Lower lobe of right lung (tissue), 2 donors: ENCODE data around the gene CLDN7. TPM values are rescaled to one million over a fixed set of nuclear protein-coding genes. Genes with fewer than 3 reads are reported as not detected.

Experiments
- ATAC-seq, 2 donors: fragments of 200-7000 bp; cut with Tn5 transposase; one replicate each; pipeline ENCODE4 v1.9.1; 2020 to 2022; ENCODE audit warnings: mild to moderate bottlenecking in 2 of 2, moderate library complexity in 2 of 2
- DNase-seq: peaks from one replicate; pipeline ENCODE4 v3.0.0-alpha.2; 2020
- H3K27ac ChIP-seq: fragments of 200-600 bp; one replicate; pipeline ENCODE4 v1.8.0; 2022
- H3K27me3 ChIP-seq: fragments of 200-600 bp; one replicate; pipeline ENCODE4 v1.8.0; 2022; ENCODE audit warnings: low read depth
- H3K36me3 ChIP-seq: fragments of 200-600 bp; one replicate; pipeline ENCODE4 v1.8.0; 2022; ENCODE audit warnings: mild to moderate bottlenecking
- H3K4me1 ChIP-seq: fragments of 200-600 bp; one replicate; pipeline ENCODE4 v1.8.0; 2022
- H3K4me3 ChIP-seq: fragments of 200-600 bp; one replicate; pipeline ENCODE4 v1.8.0; 2022; ENCODE audit warnings: mild to moderate bottlenecking
- H3K9me3 ChIP-seq: fragments of 200-600 bp; one replicate; pipeline ENCODE4 v1.8.0; 2022
- CTCF ChIP-seq: fragments of 200-600 bp; IDR thresholded peaks from one replicate; pipeline ENCODE4 v1.8.0; 2022; ENCODE audit warnings: antibody characterized with exemption, mild to moderate bottlenecking
- intact Hi-C: fragments of 100-400 bp; cut with DNase I; formaldehyde crosslinking; loops from one replicate; pipeline ENCODE4 v1.11.0; 2022
- total RNA-seq: library from RNA; stranded (reverse); fragmentation: NEBNext Ultra II Directional; extraction: Animal tissue kit (Norgen Biotek cat#: 25700); gene quantifications from one replicate; pipeline ENCODE4 v1.2.1, GENCODE V29; 2021
- donor health status: DM: no; HTN: yes; CAD: no; lungs with severe emphysema.

CLDN7 gene
- total RNA-seq, 1 donor from 2014 or later = 98.7 TPM

DNA sequence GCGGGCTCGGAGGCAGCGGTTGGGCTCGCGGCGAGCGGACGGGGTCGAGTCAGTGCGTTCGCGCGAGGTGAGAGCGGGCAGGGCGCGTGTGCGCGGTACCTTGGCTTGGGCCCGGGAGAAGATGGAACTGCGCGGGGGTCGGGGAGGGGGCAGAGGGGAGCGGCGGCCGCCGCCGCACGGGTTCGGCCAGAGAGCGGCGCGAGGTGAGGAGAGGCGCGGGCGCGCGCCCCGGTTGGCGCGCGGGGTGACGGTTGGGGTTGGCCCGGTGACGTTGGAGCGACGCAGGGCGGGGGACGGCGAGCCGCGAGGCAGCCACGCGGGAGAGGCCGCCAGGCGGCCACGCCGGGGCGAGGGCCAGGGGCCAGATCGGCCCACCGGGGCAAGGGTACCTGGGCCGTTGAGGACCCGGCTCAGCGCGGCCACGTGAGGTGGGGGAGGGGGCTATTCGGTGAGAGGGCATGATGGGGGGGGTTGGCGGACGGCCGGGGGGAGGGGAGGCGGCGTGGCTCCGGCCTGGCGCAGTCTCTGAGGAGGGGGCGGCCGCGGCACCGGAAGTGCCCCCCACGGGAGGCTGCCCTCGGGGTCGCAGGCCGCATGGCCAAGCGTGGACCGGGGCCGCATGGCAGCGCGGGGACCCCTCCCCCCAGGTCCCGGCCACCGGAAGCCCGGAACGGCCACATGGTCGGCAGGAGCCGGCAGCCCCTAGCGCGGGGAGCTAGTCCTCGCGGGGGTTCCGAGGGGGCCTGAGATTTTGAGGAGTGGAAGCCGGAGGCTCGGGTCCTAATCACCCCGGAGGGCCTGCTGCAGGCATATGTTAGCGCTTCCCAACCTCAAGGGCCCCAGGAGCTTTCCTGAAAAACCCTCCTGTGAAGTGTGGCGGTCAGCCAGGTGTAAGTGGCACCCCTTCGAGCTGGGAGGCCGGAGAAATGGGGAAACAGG is 45.7 kb upstream of the CLDN7 start:
- Histone ChIP-seq H3K4me3 (peak overlapping the region; percentile 88), H3K9me3 (no peaks in the 10 kb centered on the region), H3K4me1 (peaks cover 19% of the 10 kb centered on the region), H3K27ac (peak overlapping the region; percentile 96), H3K36me3 (peaks cover 39% of the 10 kb centered on the region), H3K27me3 (no peaks in the 10 kb centered on the region)
- peak; percentile 78 for DNase-seq
- intact Hi-C loops = no loop called here
- peak; percentile 52 to 57 for ATAC-seq
- TF ChIP-seq CTCF = no peak

DNA sequence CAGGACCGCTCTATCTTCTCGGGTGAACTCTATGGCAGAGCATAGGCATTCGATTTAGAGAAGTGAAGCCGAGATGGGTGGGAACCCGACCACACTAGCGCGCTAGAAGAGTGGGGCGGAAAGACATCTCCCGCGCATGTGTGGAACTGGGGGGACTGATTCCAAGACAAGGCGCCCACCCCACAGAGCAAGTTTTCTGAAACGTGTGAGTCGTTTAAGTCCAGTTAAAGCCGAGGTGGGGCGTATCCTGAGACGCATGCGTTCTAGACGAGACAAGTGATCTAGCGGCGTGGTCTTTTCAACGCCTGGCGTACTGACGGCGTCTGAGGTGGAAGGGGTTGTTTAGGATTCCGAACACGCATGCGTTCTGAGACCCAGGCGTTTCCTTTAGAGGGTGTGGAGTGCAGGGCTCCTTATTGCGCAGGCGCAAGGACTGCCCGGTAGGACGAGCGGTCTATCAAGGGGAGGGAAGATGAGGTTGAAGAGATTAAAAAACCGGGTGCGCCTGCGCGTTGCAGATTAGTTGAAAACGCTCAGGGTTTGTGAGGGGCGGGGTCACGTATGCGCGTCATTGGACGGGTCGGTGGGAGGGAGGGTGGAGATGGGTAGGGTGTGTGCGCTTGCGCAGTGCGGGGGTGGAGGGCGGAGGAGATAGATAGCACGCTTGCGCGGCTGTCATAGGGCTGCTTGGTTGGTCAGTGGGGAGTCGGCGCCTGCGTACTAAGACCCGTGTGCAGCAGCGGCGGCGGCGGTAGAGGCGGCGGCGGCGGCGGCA is 44.8 kb upstream of the CLDN7 start, which contains the start of gene EIF5A:
Gene EIF5A, plus strand, starts transcription at position 718 of the 775 bp plus-strand sequence. CDS start 2,008 bp downstream, outside the sequence.
- peak within 1 kb of the TSS; percentile 88 for H3K4me3 ChIP-seq
- H3K4me1 ChIP-seq = peaks cover 19% of the 10 kb centered on the region
- no peaks in the 10 kb centered on the region for H3K27me3 ChIP-seq
- no peaks in the 10 kb centered on the region for H3K9me3 ChIP-seq
- H3K27ac ChIP-seq = peak within 1 kb of the TSS; percentile 96
- peaks cover 31% of the 10 kb centered on the region for H3K36me3 ChIP-seq
- no peak for TF ChIP-seq CTCF
- DNase-seq = peak; percentile 100
- intact Hi-C loops = no loop called here
- ATAC-seq = peak; percentile 93 to 97

DNA sequence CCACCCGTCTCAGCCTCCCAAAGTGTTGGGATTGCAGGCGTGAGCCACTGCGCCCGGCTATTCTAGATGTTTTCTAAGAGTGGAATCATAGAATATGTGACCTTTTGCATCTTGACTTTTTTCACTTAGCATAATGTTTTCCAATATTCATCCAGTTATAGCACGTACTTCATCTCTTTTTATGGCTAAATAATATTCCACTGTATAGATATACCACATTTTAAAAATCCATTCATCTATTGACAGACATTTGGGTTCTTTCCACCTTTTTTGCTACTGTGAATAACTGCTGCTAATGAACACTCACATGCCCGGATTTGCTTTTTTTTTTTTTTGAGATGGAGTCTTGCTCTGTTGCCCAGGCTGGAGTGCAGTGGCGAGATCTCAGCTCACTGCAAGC is 41.9 kb upstream of the CLDN7 start:
- ATAC-seq (no peak), DNase-seq (no peak)
- Histone ChIP-seq H3K9me3 (no peaks in the 10 kb centered on the region), H3K36me3 (peaks cover 2% of the 10 kb centered on the region), H3K27me3 (no peaks in the 10 kb centered on the region), H3K27ac (no peak overlapping the region), H3K4me3 (no peak overlapping the region), H3K4me1 (peaks cover 7% of the 10 kb centered on the region)
- intact Hi-C loops = no loop called here
- TF ChIP-seq CTCF = no peak

DNA sequence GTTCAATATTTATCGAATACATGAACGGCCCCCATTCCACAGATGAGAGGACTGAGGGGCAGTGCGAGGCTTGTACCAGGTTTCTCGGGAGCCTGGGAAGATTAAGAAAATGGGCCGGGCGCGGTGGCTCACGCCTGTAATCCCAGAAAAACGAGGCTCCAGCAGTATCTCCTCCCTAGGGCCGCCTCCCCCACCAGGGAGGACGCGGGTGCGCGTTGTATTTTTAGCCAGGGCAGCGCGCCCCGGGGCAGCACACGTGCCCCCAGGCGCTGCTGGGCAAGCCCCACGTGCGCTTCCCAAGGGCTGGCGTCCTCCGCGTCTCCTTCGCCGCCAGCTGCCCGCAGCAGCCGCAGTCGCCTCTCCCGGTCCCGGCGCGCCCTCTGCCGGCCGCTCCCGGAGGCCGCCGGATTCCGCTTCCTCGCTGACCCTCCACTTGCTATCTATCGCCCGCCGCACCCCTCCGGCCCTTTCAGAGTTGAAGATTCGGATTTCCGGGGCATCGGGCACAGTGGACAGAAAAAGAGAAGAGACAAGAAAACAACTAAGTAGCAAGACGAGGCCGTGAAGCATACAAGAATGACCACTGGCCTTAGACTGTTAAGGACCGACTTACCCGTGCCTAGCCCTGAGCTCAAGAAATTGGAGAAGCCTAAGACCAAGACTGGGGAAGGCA is 34.0 kb upstream of the CLDN7 start:
- Histone ChIP-seq H3K9me3 (no peaks in the 10 kb centered on the region), H3K27ac (no peak overlapping the region), H3K4me3 (peak overlapping the region; percentile 28), H3K27me3 (peaks cover 49% of the 10 kb centered on the region), H3K36me3 (no peaks in the 10 kb centered on the region), H3K4me1 (peaks cover 29% of the 10 kb centered on the region)
- DNase-seq (peak; percentile 89), ATAC-seq (peak; percentile 89 to 94)
- intact Hi-C loops = no loop called here
- TF ChIP-seq CTCF = peak; percentile 97
